Keratinocyte (primary cell): Measurements from ENCODE around the gene ZFAND6. TPM values are rescaled to one million over a fixed set of nuclear protein-coding genes. Genes with fewer than 3 reads are reported as not detected.

Experiments
- DNase-seq: peaks from one replicate; pipeline ENCODE4 v3.0.0-alpha.2; 2011; ENCODE audit warnings: low read depth, missing footprints, low spot score
- FAIRE-seq: peaks from 2 replicates; lab custom pipeline; 2011; peaks lifted over from hg19 to GRCh38; lab: Jason Lieb, UNC
- H2AFZ ChIP-seq: 2 replicates; pipeline ENCODE4 v1.6.0; 2012; ENCODE audit warnings: low read length, control low read depth, inconsistent platforms; ENCODE audit not compliant: control insufficient read depth
- H3K27ac ChIP-seq: 2 replicates; pipeline ENCODE4 v1.5.1; 2011; ENCODE audit warnings: low read length; ENCODE audit not compliant: control insufficient read depth, insufficient read depth
- H3K27me3 ChIP-seq: 3 replicates; pipeline ENCODE4 v1.6.0; 2011; ENCODE audit warnings: low read length; ENCODE audit not compliant: control insufficient read depth, insufficient read depth; ENCODE audit errors: extremely low read depth
- H3K36me3 ChIP-seq, 2 experiments: 2 replicates in 1 of 2; 3 replicates in 1 of 2; pipeline ENCODE4 v1.5.1; 2011; ENCODE audit warnings: low read length in 2 of 2, mild to moderate bottlenecking in 1 of 2; ENCODE audit not compliant: control insufficient read depth in 2 of 2, insufficient read depth in 2 of 2; ENCODE audit errors: extremely low read depth in 1 of 2
- H3K4me1 ChIP-seq: 3 replicates; pipeline ENCODE4 v1.5.1; 2011; ENCODE audit warnings: low read length; ENCODE audit not compliant: control insufficient read depth, insufficient read depth; ENCODE audit errors: extremely low read depth
- H3K4me2 ChIP-seq: 3 replicates; pipeline ENCODE4 v1.6.0; 2011; ENCODE audit warnings: low read depth, low read length; ENCODE audit not compliant: control insufficient read depth, insufficient read depth; ENCODE audit errors: extremely low read depth
- H3K4me3 ChIP-seq, 3 experiments: fragments of 200-600 bp in 1 of 3; sonication (generic) in 1 of 3; 2 replicates in 2 of 3; 3 replicates in 1 of 3; pipeline ENCODE4 v1.5.1; 2011 to 2016; ENCODE audit warnings: low read length in 3 of 3, mild to moderate bottlenecking in 3 of 3, control low read depth in 2 of 3, inconsistent platforms in 1 of 3, low read depth in 1 of 3, mixed read lengths in 1 of 3, mixed run types in 1 of 3, moderate library complexity in 1 of 3; ENCODE audit not compliant: control insufficient read depth in 2 of 3, insufficient read depth in 2 of 3; ENCODE audit errors: extremely low read depth in 1 of 3
- H3K79me2 ChIP-seq: 2 replicates; pipeline ENCODE4 v1.6.0; 2012; ENCODE audit warnings: low read length; ENCODE audit not compliant: control insufficient read depth, insufficient read depth
- H3K9ac ChIP-seq: 3 replicates; pipeline ENCODE4 v1.6.0; 2011; ENCODE audit warnings: low read length; ENCODE audit not compliant: control insufficient read depth, insufficient read depth; ENCODE audit errors: extremely low read depth
- H3K9me1 ChIP-seq: 3 replicates; pipeline ENCODE4 v1.6.0; 2011; ENCODE audit warnings: low read length; ENCODE audit not compliant: control insufficient read depth, insufficient read depth; ENCODE audit errors: extremely low read depth
- H3K9me3 ChIP-seq: 2 replicates; pipeline ENCODE4 v1.5.1; 2012; ENCODE audit warnings: low read depth, low read length; ENCODE audit not compliant: control insufficient read depth
- H4K20me1 ChIP-seq: 3 replicates; pipeline ENCODE4 v1.6.0; 2011; ENCODE audit warnings: low read length; ENCODE audit not compliant: control insufficient read depth, insufficient read depth; ENCODE audit errors: extremely low read depth
- EZH2 ChIP-seq: IDR thresholded peaks from one replicate; pipeline ENCODE4 v1.6.1; 2012; ENCODE audit warnings: inconsistent platforms, mild to moderate bottlenecking, low read length, moderate library complexity
- dilution Hi-C: fragments of 300-500 bp; cut with MboI; formaldehyde crosslinking; loops from one replicate; pipeline ENCODE4 v1.7.0; 2020; ENCODE audit warnings: low sequenced_read_pairs; ENCODE audit not compliant: extremely low pct_ligation_motif_present
- polyA plus RNA-seq, 5 experiments: library from polyadenylated mRNA; depleted of rRNA in 3 of 5; stranded (reverse) in 3 of 5; stranded (forward) in 1 of 5; unstranded in 1 of 5; fragments of >200 nt; gene quantifications; 1 replicate in 1 of 5; 2 replicates in 3 of 5; 3 replicates in 1 of 5; pipeline versions ENCODE4 v1.2.1 to v1.2.3, GENCODE V29; 2011 to 2012; ENCODE audit warnings: missing spikeins in 2 of 5, low read depth in 1 of 5, low replicate concordance in 1 of 5
- TF ChIP-seq, protein P1 (sequence below), 3 experiments: IDR thresholded peaks in 1 of 3; conservative IDR thresholded peaks in 1 of 3; optimal IDR thresholded peaks in 1 of 3; 2 replicates in 2 of 3; 3 replicates in 1 of 3; pipeline versions ENCODE3 to v1.5.1; 2011; ENCODE audit warnings: low read length in 3 of 3, mild to moderate bottlenecking in 3 of 3, moderate library complexity in 2 of 3, control low read depth in 1 of 3, inconsistent platforms in 1 of 3; ENCODE audit not compliant: insufficient read depth in 2 of 3; ENCODE audit errors: extremely low read depth in 1 of 3

ZFAND6 gene
- polyA plus RNA-seq, 1 donor (not counting 4 experiments of a cell fraction or from before 2014, with no cell fraction given) = 142 TPM

DNA sequence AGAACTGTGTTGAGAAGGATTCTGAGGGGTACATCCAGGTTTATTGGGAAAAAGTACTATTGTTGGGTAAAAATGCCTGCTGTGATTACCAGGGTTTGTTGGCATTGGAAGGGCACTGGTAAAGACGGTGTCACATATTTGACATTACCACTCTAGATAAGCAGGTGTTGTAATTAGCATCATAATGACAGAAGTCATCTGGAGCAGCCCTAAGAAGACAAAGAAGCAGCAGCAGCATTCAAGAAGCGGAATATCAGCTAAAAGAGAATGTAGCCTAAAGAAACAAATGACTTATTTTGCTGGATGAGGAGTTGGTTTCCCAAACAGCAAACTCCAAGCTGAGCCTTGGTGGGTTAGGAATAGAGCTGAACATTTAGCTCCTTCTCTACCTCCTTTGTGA is 30.5 kb upstream of the ZFAND6 start:
- Histone ChIP-seq H3K9me3 (no peaks in the 10 kb centered on the region), H3K9me1 (peaks cover 2% of the 10 kb centered on the region), H3K4me2 (no peak overlapping the region), H3K79me2 (no peaks in the 10 kb centered on the region), H3K36me3 (no peaks in the 10 kb centered on the region), H3K4me1 (peaks cover 34% of the 10 kb centered on the region), H3K4me3 (no peak overlapping the region), H3K27ac (no peak overlapping the region), H2AFZ (no peak overlapping the region), H3K9ac (no peak overlapping the region), H3K27me3 (no peaks in the 10 kb centered on the region), H4K20me1 (peaks cover 2% of the 10 kb centered on the region)
- no peak for DNase-seq
- dilution Hi-C loops = no loop called here
- TF ChIP-seq, protein P1, sequence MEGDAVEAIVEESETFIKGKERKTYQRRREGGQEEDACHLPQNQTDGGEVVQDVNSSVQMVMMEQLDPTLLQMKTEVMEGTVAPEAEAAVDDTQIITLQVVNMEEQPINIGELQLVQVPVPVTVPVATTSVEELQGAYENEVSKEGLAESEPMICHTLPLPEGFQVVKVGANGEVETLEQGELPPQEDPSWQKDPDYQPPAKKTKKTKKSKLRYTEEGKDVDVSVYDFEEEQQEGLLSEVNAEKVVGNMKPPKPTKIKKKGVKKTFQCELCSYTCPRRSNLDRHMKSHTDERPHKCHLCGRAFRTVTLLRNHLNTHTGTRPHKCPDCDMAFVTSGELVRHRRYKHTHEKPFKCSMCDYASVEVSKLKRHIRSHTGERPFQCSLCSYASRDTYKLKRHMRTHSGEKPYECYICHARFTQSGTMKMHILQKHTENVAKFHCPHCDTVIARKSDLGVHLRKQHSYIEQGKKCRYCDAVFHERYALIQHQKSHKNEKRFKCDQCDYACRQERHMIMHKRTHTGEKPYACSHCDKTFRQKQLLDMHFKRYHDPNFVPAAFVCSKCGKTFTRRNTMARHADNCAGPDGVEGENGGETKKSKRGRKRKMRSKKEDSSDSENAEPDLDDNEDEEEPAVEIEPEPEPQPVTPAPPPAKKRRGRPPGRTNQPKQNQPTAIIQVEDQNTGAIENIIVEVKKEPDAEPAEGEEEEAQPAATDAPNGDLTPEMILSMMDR (optimal IDR thresholded peaks at IDR 0.05 in 1 of 3, IDR thresholded peaks at IDR 0.05 in 1 of 3, conservative IDR thresholded peaks at IDR 0.05 in 1 of 3; ENCODE audit: extremely low read depth in 1 of 3, insufficient read depth in 2 of 3, low read length in 3 of 3) = no peak
- no peak for TF ChIP-seq EZH2
- no peak for FAIRE-seq

DNA sequence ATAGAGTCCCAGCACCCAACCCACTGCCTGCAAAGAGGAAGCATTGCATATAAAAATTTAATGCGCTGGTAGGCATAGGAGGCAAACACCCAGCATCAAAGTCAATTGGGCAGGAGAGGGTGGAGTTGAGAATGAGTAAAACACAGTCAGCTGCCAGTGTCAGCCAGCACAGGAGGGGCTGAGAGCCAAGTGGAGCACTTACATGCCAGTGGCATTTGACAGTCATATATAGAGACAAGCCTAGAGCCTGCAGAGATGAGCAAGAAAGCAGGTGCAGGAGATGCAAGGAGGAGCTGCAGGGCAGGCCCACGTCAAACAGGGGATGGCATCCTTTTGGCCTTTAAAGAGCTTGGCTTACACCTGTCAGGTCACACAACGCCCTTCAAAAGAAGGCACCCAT is 27.6 kb upstream of the ZFAND6 start:
- Histone ChIP-seq H3K4me3 (no peak overlapping the region), H3K4me2 (no peak overlapping the region), H3K27me3 (no peaks in the 10 kb centered on the region), H3K4me1 (peaks cover 24% of the 10 kb centered on the region), H3K36me3 (no peaks in the 10 kb centered on the region), H2AFZ (no peak overlapping the region), H4K20me1 (peaks cover 2% of the 10 kb centered on the region), H3K9ac (no peak overlapping the region), H3K9me1 (peaks cover 2% of the 10 kb centered on the region), H3K27ac (no peak overlapping the region), H3K9me3 (no peaks in the 10 kb centered on the region), H3K79me2 (no peaks in the 10 kb centered on the region)
- DNase-seq = no peak
- dilution Hi-C loops = no loop called here
- TF ChIP-seq, protein P1 (optimal IDR thresholded peaks at IDR 0.05 in 1 of 3, IDR thresholded peaks at IDR 0.05 in 1 of 3, conservative IDR thresholded peaks at IDR 0.05 in 1 of 3; ENCODE audit: extremely low read depth in 1 of 3, insufficient read depth in 2 of 3, low read length in 3 of 3) = no peak
- TF ChIP-seq EZH2 = no peak
- FAIRE-seq = no peak
